Stimulated activated CD4-positive, alpha-beta T cell treated with anti-CD3 and anti-CD28 coated beads, Interleukin-4, amount 100 ng/mL, for 24 hours (primary cell): Measurements from ENCODE around the gene CELF4.

Source experiments
- DNase-seq: peaks from one replicate; pipeline ENCODE4 v3.0.0-alpha.2; 2020

Gene CELF4

GRCh38 chr18:37458697-37459096, 106.9 kb downstream of the CELF4 start:
- no peak for DNase-seq

GRCh38 chr18:37457753-37458152, 107.8 kb downstream of the CELF4 start:
- no peak for DNase-seq

GRCh38 chr18:37457341-37457740, 108.3 kb downstream of the CELF4 start:
- DNase-seq = no peak

- DNase-seq = no peak
Measured at GRCh38 chr18:37456873-37457272, 108.7 kb downstream of the CELF4 start.

- DNase-seq = no peak
Measured at GRCh38 chr18:37456395-37456794, 109.2 kb downstream of the CELF4 start.

DNA sequence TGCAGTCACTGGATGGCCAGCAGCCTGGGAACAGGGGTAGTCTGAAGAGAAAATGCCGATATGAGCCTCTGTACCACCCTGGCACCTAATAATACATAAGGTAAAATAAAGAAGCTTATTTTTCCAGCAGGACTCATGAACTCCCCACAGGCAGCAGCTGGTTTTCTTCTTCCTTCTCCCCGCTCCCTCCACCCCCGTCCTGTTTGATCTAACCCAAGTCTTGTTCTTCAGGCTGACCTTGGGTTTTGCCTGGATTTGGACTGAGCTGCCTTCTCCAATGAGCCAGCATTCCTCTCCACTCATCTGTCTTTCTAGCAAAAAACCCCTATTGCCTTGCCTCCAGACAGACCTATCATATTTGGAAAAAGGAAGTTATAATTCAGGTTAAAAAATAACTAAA, 111.8 kb downstream of the CELF4 start:
- no peak for DNase-seq

- DNase-seq = no peak
Measured at GRCh38 chr18:37452682-37453385, 112.8 kb downstream of the CELF4 start.

GRCh38 chr18:37452015-37452414, 113.6 kb downstream of the CELF4 start:
- no peak for DNase-seq

DNA sequence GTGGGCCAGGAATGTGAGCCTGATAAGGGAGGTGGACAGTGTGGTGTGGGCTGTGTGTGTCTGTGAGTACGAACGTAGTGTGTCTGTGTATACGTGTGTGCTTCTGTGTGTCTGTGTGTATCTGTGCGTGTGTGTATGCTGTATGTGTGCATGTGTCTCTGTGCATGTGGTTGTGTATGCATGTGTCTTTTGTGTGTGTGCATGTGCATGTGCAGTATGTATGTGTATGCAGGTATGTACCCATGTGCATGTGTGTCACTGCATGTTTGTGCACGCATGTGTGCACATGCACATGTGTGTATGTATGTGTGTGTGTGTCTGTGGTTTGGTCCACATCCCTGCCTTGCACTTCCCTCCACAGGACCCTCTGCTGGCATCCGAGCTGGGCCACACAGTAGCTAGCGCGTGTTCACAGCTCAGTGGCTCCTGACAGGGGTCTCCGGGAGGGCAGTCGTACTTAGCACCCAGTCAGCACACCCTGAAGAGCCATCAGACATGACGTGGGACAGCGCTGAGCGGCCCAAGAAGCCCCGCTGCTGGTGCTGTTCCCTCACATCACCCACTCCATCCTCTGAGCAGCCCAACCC, 114.3 kb downstream of the CELF4 start:
- no peak for DNase-seq

DNA sequence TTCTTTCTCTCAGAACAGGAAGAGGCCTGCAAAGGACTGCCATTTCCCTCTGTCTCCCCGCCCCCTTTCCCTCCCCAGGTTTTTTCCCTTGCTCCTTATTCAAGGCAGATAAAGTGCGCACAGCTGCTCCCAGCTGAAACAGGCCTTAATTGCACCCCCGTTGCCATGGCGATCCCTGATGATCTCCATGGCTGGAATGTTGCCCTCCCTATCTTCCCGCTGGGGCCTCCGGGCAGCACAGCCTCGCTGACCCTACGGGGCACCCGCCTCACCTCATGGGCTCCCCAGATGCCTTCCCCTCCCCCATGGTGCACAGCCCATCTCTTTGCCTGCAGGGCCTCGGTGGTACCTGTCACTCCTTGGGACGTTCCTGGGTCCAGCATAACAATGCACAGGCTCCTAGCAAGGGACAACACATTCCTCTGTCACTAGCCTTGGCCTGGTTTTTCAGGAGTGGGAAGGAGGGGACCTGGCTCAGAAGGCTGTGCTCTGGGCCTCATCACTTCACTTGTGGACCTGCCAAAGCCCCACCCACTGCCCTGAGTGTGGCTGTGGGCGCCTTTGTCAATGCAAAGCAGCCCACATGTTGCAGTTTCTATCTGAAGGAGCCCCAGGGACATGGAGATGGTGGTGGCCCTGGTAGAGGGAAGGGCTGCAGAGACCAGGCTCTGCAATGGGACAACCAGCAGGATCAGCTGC, 115.0 kb downstream of the CELF4 start:
- DNase-seq = no peak

- no peak for DNase-seq
Measured at GRCh38 chr18:37449618-37450017, 116.0 kb downstream of the CELF4 start.

DNA sequence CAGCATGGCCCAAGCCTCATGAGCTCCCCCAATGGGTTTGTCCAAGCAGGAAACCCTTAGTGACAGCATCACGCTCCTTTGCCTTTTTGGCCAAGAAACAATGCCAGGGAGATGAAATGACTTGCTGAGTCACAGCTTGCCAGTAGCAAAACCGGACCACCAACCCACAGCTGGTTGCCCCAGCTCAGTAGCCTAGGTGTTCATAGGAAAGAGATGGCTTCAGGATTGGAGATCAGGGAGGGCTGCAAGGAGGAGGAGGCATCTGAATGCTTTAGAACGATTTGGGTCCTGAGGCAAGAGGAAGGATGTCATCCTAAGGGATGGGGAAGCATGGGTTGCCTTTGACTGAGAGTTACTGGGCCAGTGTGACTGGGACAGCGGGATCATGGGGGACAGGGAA, 116.7 kb downstream of the CELF4 start:
- no peak for DNase-seq

DNA sequence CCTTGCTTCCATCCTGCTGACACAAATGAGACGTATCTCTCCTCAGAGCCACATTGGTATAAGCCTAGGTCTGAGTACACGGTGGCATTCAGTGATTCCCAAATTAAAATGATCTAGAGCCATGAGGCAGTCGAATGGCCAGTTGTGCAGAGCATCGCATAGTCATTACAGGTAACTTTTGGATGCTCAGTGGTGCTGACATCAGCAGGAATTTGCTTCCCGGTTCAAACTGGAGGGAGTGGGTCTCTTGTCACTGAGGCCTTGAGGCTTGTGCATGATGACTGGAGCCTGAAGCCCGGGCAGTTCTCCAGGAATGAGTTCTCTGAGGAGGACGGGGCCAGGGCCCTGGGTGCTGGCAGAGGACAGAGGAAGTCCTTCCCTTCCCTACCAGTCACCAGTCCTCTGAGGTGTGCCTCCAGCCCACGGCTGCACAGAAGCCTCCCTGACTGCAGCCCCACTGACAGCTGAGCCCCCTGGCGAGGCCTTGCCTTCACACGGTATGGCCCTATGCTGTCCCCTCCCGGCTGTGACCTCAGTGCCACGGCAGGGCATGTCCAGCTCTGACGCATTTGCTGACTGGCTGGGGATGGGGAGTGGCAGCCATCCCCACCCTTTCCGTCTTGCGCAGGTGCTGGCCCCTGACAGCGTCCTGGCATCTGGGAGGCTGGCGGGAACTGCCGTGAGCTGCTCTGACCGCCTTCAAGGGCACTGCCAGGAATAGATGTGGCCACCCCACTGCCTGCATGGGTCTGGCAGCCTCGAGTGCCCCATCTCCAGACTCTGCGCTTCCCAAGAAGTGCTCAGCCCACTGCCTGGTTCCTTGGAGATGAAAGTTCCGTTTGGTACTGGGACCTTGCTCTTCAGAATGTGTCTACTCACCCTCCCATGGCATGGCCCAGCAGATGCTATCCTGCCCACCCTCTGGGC, 117.4 kb downstream of the CELF4 start:
- no peak for DNase-seq

DNA sequence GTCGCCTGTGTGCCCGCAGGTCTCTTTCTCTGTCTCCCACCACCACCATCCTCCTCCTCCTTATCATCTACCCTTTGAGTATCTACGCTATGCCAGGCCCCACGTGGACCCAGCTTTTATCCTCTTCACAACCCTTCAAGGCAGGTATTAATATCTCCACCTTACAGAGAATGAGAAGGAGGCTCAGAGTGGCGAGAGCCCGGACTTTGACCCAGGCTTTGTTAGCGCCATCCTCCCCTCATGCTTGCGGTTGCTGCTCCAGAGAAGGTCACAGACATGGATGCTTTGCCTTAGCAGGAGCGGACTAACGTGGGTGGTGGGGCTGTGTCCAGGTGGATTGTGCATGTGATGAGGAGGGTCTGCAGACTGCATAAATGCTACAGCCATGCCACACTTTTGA, 119.8 kb downstream of the CELF4 start:
- DNase-seq = no peak

- no peak for DNase-seq
Measured at GRCh38 chr18:37445368-37445767, 120.2 kb downstream of the CELF4 start.

DNA sequence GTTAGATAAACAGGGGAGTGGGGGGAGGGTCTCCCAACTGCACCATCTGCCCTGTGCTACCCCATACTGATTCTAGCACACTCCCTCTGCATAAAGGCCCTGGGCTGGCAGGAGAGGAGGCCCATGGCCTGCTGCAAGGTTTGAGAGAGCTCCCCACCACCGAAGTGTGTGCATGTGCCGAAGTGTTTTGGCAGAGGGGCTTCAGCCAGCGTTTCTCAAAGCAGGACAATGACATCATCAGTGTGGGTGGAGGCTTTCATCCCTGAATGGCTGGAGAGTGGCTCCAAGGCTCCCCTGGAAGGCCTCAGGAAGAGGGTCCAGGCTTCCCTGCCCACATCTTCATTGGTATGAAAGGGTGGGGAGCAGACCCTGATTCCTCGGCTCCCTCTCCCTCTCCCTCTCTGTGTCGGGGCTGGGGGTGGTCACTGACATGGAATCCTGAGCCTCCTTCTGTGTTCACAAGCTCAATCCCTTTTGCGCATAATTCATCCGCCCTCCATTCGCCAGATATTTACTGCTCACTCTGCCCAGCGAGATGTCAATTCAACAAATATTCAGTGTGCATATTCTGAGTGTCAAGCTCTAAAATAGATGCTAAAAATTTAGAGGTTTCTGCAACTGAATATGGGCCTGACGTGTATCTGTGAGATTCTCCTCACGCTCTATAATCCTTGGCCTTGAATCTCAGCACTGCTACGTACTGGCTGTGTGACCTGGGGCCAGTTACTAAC, 122.1 kb downstream of the CELF4 start:
- DNase-seq = no peak

DNA sequence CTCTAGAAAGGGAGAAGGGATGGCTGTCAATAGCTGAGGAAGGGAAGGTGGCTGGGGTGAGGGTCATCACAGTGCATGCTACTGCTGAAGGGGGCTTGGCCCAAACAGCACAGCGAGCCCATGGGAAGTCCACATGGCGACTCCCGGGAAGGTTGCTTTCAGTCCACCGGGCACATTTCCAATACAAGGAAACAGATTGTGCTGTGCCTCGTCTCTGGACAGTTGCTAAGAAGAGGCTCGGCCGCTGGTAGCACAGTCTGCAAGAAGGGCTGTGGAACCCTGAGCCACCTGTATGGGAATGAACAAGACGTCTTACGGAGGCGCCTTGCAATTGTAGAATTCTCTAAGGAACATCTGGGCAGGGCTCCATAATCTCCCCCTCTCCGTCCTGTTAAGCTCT, 123.1 kb downstream of the CELF4 start:
- DNase-seq = no peak

GRCh38 chr18:37441821-37442220, 123.8 kb downstream of the CELF4 start:
- no peak for DNase-seq

- no peak for DNase-seq
Measured at GRCh38 chr18:37440206-37440605, 125.4 kb downstream of the CELF4 start.

DNA sequence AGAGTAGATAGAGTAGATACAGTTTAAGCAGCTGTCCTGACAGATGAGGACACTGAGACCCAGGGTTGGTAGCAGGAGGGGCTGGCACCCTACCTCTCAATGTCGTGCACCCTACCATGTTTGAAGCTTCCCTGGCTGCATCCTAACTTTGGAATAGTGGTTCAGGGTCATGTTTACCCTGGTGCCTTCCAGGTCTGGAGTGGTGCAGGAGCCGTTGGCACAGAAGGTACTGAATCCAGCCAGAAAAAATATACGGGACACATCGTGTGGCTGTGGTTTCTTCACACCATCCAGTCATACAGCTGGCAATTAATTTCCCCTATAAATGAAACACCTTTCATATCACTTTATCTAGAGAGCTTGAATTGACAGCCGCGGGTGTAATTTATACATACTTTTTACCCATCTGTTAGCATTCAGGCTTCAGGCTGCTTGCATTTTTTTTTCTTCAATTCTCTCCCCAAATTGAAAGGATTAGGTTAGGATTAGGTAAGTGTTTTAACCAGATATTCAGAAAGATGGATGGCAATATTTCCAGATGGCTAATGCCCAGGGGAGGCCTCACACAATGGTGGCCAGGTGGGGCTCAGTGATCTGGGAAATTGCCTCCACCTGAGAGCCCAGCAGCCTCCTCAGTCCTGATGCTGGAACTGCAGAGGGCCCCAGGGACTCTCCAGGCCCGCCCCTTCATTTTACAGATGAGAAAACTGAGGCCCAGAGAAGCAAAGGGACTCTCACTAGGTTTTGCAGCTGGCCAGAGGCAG, 127.0 kb downstream of the CELF4 start:
- DNase-seq = no peak

- no peak for DNase-seq
Measured at GRCh38 chr18:37435996-37436395, 129.6 kb downstream of the CELF4 start.
